ENCODE measurements around the gene HIF1A.

HIF1A gene

GRCh38 chr14:61672796-61673195 is 22.5 kb upstream of the HIF1A start:
- in situ Hi-C loops (cut with MboI; ENCODE audit: low sequenced_read_pairs, unreplicated experiment) = no loop called here
- no peak for DNase-seq (ENCODE audit: low spot score)
- TF ChIP-seq CTCF (IDR thresholded peaks at IDR 0.05; ENCODE audit: borderline replicate concordance, control extremely low read depth, extremely low read depth, insufficient read depth, missing control alignments) = no peak

- TF ChIP-seq CTCF (IDR thresholded peaks at IDR 0.05; ENCODE audit: borderline replicate concordance, control extremely low read depth, extremely low read depth, insufficient read depth, missing control alignments) = no peak
- in situ Hi-C loops (cut with MboI; ENCODE audit: low sequenced_read_pairs, unreplicated experiment) = no loop called here
- no peak for DNase-seq (ENCODE audit: low spot score)
Observed at GRCh38 chr14:61673305-61673704, 22.0 kb upstream of the HIF1A start.

GRCh38 chr14:61675291-61675690 is 20.0 kb upstream of the HIF1A start:
- no peak for TF ChIP-seq CTCF (IDR thresholded peaks at IDR 0.05; ENCODE audit: borderline replicate concordance, control extremely low read depth, extremely low read depth, insufficient read depth, missing control alignments)
- no peak for DNase-seq (ENCODE audit: low spot score)

GRCh38 chr14:61677479-61677878 is 17.8 kb upstream of the HIF1A start:
- in situ Hi-C loops (cut with MboI; ENCODE audit: low sequenced_read_pairs, unreplicated experiment) = no loop called here
- TF ChIP-seq CTCF (IDR thresholded peaks at IDR 0.05; ENCODE audit: borderline replicate concordance, control extremely low read depth, extremely low read depth, insufficient read depth, missing control alignments) = no peak
- DNase-seq (ENCODE audit: low spot score) = no peak

More at GRCh38 chr14:61675291-61675690, 20.0 kb upstream of the HIF1A start:
- in situ Hi-C loops (cut with MboI; ENCODE audit: low sequenced_read_pairs, unreplicated experiment) = no loop called here

GRCh38 chr14:61678975-61679374 is 16.3 kb upstream of the HIF1A start:
- DNase-seq (ENCODE audit: low spot score) = no peak
- no peak for TF ChIP-seq CTCF (IDR thresholded peaks at IDR 0.05; ENCODE audit: borderline replicate concordance, control extremely low read depth, extremely low read depth, insufficient read depth, missing control alignments)
- in situ Hi-C loops (cut with MboI; ENCODE audit: low sequenced_read_pairs, unreplicated experiment) = no loop called here

GRCh38 chr14:61681413-61681812 is 13.9 kb upstream of the HIF1A start:
- no peak for DNase-seq (ENCODE audit: low spot score)
- no peak for TF ChIP-seq CTCF (IDR thresholded peaks at IDR 0.05; ENCODE audit: borderline replicate concordance, control extremely low read depth, extremely low read depth, insufficient read depth, missing control alignments)
- in situ Hi-C loops (cut with MboI; ENCODE audit: low sequenced_read_pairs, unreplicated experiment) = no loop called here

- TF ChIP-seq CTCF (IDR thresholded peaks at IDR 0.05; ENCODE audit: borderline replicate concordance, control extremely low read depth, extremely low read depth, insufficient read depth, missing control alignments) = no peak
- no peak for DNase-seq (ENCODE audit: low spot score)
- in situ Hi-C loops (cut with MboI; ENCODE audit: low sequenced_read_pairs, unreplicated experiment) = no loop called here
Observed at GRCh38 chr14:61683108-61683507, 12.2 kb upstream of the HIF1A start.

Data from GM13976 (cell line).